HG03039 (cell line): ENCODE data around the gene ZNF423.

Source experiments
- ATAC-seq: cut with Tn5 transposase; IDR thresholded peaks from one replicate; pipeline ENCODE4 v1.9.1; 2021; ENCODE audit warnings: mild to moderate bottlenecking, moderate library complexity; ENCODE audit not compliant: unreplicated experiment

Gene ZNF423

DNA sequence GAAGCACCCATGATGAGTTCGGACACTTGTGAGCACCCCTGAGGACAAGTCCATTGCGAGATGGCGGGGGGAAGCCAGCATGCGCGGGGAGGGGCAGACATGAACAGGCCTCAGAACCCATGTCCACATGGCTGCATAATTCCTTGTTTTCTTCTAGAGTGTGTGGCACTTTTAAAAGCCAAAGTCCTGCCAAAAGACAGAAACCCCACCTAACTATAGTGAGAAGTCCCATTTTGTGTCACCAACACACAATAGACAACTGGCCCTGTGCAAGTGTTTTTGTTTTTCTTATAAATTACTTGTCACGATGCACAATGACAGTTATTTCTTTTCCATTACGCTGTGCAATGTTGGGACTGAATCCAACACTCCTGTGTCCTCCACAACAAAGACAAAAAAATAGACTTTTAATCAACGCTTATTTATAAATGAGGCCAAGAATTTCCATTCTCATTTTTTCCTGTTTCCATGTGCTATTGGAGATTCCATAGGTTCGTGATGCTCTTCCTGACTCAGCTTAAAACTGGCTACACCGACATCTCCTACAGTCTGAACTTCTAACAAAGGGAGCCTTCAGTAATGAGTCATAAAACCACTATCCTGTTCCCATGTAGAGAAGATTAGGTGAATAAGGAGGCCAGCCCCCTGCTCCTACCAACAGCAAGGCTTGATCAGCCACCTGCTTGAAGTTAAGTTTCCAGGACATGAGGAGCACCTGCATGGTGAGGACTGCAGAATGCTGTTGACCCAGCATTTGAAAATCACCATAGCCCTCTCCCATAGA is 98.9 kb downstream of the ZNF423 start:
- no peak for ATAC-seq

GRCh38 chr16:49755716-49756505 is 100.0 kb downstream of the ZNF423 start:
- no peak for ATAC-seq

DNA sequence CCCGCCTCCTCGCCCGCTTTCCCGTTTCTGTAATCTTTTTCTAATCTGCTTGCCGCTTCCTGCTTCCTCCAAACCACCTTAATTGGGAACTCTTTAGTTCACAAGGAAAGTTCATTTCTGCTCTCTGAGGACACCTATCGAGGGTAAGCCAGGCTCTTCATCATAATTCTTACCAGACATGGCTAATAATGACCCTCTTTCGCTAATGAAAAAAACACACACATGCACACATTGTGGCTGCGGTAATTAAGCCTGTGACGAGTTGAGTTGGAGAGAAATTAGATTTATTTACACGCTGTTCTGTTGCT is 100.6 kb downstream of the ZNF423 start:
- no peak for ATAC-seq

DNA sequence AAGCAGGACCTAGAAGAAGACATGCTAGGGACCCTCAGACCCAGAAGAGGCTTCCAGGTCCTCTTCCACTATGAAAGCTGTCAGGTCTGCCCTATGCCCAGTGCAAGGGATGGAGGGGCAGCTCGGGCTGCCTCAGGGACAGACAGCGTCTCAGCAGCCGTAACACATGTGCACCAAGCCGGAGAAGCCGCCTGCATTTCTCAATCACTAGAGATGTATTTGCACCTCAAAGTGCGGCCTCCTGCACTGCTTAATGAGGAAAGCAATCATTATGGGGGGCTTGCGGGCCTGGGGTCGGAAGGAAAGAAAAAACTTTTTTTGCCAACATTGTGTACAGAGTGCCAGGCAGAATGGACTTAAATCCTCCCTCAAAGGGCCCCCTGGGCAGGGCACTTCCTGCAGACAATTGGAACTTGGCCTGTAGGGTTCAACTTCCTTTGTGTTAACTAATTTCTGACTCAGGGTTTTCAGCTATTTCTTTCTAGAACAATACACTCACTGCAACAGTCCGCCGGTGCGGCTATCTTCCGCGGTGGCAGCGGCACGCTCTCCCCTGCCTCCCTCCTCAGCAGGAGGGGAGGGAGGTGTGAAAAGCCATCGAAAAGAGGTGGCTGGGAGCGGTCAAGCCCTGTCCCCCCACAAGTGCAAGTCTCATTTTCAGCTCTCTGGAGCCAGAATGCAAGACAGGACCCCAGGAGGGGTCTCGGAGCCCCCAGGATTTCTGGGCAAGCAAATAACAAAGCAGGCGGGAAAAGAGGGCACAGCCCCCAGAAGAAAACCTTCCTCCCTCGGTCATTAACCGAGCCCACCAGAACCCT is 101.2 kb downstream of the ZNF423 start:
- ATAC-seq = no peak

DNA sequence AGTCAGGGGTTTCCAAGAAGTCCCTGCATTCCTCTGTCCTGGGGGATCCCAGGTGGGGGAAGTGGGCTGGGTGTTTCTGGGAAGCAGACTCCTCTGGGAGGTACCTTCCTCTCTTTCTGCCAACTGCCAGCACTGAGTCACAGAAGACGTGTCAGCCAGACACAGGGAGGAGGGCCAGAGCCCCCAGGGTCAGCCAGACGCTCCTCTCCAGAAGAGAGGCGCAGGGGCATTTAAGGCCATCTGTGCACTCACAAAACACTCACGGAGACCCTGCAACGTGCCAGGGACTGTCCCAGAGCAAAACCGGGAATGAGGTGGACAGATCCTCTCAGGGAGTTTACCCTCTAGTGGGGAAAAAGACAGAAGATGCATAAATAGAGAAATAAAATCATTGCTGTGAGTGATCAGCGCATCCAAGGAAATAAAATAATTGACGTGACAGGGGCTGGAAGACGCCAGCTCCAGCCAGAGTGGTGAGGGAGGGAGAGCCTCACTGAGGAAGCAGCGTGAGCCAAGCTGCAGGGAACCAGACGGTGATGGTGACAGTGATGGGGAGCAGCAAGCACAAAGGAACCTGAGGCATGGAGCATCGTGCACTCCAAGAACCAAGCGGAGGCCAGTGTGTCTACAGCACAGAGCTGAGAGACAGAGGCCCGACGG is 105.4 kb downstream of the ZNF423 start:
- no peak for ATAC-seq

GRCh38 chr16:49749816-49750215 is 106.1 kb downstream of the ZNF423 start:
- no peak for ATAC-seq

DNA sequence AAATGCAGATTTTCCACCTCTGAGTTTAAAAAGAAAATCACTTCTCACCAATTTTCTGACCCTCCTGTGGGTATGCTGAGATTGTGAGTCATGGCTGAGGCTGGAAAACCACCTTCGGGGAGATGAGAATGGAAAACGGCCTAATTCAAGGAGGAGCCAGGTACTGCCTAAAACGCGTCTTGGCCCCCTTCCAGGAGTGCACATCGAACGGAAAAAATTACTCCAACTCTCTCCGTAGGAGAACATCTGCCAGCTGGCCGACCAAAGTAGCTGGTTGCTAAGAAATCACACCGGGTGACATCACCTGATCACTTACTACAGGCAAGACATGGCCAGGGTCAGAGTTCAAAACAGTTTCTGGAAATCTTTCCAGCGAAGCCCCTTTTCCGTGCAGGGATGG is 107.6 kb downstream of the ZNF423 start:
- no peak for ATAC-seq

GRCh38 chr16:49747654-49748053 is 108.3 kb downstream of the ZNF423 start:
- no peak for ATAC-seq

GRCh38 chr16:49746545-49746944 is 109.4 kb downstream of the ZNF423 start:
- no peak for ATAC-seq

GRCh38 chr16:49745311-49745747 is 110.6 kb downstream of the ZNF423 start:
- no peak for ATAC-seq

- no peak for ATAC-seq
These were observed 111.4 kb downstream of the ZNF423 start for GRCh38 chr16:49744244-49745220.

DNA sequence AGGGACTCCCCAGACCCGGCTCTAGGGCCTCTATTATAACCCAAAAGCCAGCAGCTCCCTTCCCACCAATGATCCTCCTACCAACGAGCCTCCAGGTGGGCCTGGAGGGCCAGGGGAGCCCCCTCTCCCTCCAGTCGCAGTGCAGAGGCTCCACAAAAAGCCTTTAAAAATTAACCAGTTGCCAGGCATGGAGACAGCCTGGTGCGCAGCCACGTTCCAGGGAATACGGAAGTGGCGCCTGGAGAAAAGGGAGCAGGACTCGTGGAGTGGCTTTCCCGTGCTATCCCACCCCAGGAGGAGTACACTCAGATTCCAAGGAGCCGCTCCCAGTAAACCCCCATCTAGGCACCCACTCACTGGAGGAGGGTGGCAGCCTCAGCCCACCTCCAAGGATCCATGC is 112.3 kb downstream of the ZNF423 start:
- ATAC-seq = no peak

DNA sequence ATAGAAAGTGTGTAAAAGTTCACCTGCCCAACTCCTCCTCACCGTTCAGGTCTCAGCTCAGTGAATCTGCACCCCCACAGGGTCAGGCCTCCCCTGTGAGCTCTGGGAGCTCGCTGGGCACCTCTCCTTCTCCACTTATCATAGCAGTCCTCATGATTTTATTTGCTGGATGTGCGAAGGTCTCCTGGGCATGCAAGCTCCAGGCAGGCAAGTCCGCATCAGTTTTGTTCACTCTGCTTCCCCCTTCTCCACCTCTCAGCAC is 112.8 kb downstream of the ZNF423 start:
- no peak for ATAC-seq

DNA sequence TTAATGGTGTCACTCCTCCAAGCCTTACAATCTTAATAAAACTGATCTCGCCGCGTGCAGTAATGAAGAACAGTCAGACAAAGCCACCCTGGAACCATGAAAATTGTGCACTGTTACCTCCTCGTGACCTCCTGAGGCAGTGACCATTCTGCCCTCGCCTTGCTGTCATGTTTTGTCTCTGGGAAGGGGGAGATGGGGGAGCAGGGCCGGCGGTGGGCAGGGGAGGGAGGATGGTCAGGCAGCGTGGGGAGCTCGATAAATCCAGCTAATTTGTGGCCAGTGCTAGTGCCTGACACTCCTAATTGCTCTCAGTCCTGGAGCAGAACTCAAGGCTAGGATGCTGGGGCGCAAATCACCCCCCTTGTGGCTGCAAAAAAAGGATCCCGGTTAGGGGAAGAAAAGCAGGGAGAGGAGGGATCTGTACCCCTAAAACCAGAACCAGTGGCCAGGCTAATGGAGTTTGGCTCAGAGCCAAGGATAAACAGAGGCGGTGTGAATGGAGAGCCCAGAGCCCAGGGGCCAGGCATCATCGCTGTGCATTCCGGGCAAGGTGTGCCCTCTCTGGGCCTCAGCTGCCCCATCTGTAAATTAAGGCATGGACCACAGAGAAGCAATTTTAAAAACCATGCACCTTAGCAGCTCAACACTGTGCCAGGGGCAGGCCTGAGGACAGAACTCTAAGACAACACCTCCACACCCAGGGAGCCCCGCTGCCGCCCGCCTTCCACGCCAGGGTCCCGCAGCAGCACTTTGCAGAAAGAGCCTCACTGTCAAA is 113.3 kb downstream of the ZNF423 start:
- no peak for ATAC-seq

- ATAC-seq = no peak
These were observed 115.7 kb downstream of the ZNF423 start for GRCh38 chr16:49740256-49740655.

DNA sequence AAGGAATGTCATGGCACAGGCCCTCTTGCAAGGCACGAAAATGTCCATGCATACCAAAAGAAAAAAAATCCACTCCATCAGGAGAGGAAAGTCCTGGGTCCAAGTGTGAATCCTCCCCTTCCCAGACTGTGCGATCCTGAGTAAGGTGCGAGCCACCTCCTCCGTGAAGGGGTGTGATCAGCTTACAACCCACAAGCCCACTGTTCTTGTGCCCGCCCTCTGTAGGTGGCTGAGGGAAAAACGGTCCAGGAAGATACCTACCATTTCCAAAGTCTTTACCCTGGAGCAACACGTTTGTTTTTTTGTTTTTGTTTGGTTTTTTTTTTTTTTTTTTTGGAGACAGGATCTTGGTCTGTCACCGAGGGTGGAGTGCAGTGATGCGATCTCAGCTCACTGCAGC is 116.5 kb downstream of the ZNF423 start:
- ATAC-seq = no peak

DNA sequence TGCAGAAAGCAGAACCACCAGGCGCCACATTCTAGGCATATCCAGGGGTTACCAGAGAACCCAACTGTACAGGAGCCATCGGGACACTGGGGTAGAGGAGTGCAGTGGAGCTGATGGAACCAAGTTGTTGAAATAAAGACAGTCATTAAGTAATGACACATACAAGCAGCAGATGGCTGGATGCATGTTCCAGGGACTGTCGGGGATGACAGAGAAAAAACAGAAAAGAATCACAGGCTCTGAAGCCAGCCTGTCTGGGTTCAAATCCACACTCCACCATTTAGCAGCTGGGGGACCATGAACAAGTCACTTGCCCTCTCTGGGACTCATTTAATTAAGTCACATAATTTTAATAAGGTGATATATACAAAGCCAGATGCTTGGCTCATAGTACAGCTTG is 117.1 kb downstream of the ZNF423 start:
- no peak for ATAC-seq

- ATAC-seq = no peak
These were observed 117.9 kb downstream of the ZNF423 start for GRCh38 chr16:49738001-49738400.

- ATAC-seq = no peak
These were observed 118.4 kb downstream of the ZNF423 start for GRCh38 chr16:49737541-49737940.
